H1 (cell line): ENCODE measurements around the gene RAB11A.

Source experiments
- CTCF ChIP-seq, 3 experiments: IDR thresholded peaks; 1 replicate in 2 of 3; 2 replicates in 1 of 3; pipeline versions ENCODE4 v1.5.1 to v1.6.1; 2011; ENCODE audit warnings: low read length in 3 of 3, mild to moderate bottlenecking in 3 of 3, inconsistent platforms in 2 of 3, low read depth in 1 of 3, moderate library complexity in 1 of 3; ENCODE audit not compliant: insufficient read depth in 1 of 3; ENCODE audit errors: control extremely low read depth in 1 of 3
- JUND ChIP-seq: IDR thresholded peaks from 2 replicates; pipeline ENCODE4 v1.6.1; 2011; ENCODE audit warnings: mild to moderate bottlenecking, improper control_type of control experiment, low read length
- POLR2AphosphoS5 ChIP-seq: IDR thresholded peaks from 2 replicates; pipeline ENCODE4 v1.6.1; 2011; ENCODE audit warnings: low read depth, low read length
- POU5F1 ChIP-seq: IDR thresholded peaks from 2 replicates; pipeline ENCODE4 v1.6.1; 2011; ENCODE audit warnings: low read depth, mild to moderate bottlenecking, low read length, moderate library complexity
- RXRA ChIP-seq: IDR thresholded peaks from 2 replicates; pipeline ENCODE4 v1.6.1; 2011; ENCODE audit warnings: low read depth, mild to moderate bottlenecking, low read length, moderate library complexity; ENCODE audit not compliant: insufficient read depth
- TAF1 ChIP-seq: IDR thresholded peaks from 2 replicates; pipeline ENCODE4 v1.6.1; 2011; ENCODE audit warnings: mild to moderate bottlenecking, low read depth, low read length

- TF ChIP-seq TAF1 (no peak), CTCF (IDR thresholded peaks at IDR 0.05; ENCODE audit: control extremely low read depth in 1 of 3, insufficient read depth in 1 of 3, low read depth in 1 of 3, low read length in 3 of 3) (no peak), POLR2AphosphoS5 (no peak), JUND (no peak), POU5F1 (no peak), RXRA (no peak)
Measured at GRCh38 chr15:65839354-65839901, 29.9 kb upstream of the RAB11A start.
